Endothelial cell of umbilical vein (primary cell): ENCODE data around the gene CCDC18.

Experiments
- CTCF ChIP-seq, 2 donors: IDR thresholded peaks; 1 replicate in 1 of 2; 2 replicates in 1 of 2; pipeline ENCODE4 v1.5.1; 2011; ENCODE audit warnings: low read length in 2 of 2, mild to moderate bottlenecking in 2 of 2, moderate library complexity in 2 of 2, control low read depth in 1 of 2, inconsistent platforms in 1 of 2, low read depth in 1 of 2; ENCODE audit not compliant: insufficient read depth in 1 of 2; ENCODE audit errors: extremely low read depth in 1 of 2
- POLR2A ChIP-seq: IDR thresholded peaks from 2 replicates; pipeline ENCODE4 v1.6.1; 2012; ENCODE audit warnings: low read depth, mild to moderate bottlenecking, control low read depth, low read length

DNA sequence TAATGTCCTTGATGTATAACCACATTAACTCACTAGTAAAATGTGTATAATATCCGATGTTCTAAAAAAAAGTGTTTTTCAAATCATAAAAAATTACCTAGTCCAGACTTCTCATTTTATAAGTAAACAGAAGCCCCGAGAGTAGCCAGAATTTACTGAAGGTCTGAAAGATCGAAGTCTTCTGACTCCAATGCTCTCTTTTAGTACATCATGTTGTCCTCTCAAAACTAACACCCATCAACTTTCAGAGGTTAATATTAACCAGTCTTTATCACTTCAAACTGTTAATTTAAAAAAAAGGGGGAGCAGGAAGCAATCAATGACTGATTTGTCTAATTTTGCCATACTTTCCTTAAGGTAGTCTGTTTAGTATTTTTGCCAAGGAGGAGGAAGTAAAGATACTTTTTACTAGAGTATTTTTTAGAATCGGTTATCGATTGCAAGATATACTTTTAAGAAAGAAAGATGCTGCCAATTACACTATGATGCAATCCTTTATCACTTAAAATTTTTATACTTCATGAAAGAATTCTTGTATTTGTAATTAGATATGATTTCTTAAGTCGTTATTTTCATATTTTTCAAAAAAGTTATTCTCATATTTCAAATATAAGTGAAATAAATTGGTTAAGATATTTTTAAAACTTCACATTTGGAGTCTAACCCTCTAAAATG, 25.5 kb downstream of the CCDC18 start:
- TF ChIP-seq CTCF (IDR thresholded peaks at IDR 0.05; ENCODE audit: extremely low read depth in 1 of 2, insufficient read depth in 1 of 2, low read depth in 1 of 2, low read length in 2 of 2) (no peak), POLR2A (no peak)
